Measurements from ENCODE around the gene TNK1.

- TF ChIP-seq CTCF (IDR thresholded peaks at IDR 0.05; ENCODE audit: poor library complexity) (no peak), EZH2phosphoT487 (IDR thresholded peaks at IDR 0.05; ENCODE audit: low read depth, severe bottlenecking, unreplicated experiment) (no peak)
Measured at GRCh38 chr17:7425316-7425715, 44.4 kb downstream of the TNK1 start, which contains the start of gene SPEM2.
